HEK293 (cell line): ENCODE data around the gene RXFP4.
A peak's percentile ranks its signal among the peaks of the same experiment; 100 is the strongest.

Experiments
- CTCF ChIA-PET: fragments of 350-600 bp; formaldehyde crosslinking; extraction: SDS; loops from one replicate; lab custom pipeline; 2021; ENCODE audit warnings: antibody characterized with exemption; lab: Yijun Ruan, JAX
- POLR2A ChIA-PET: fragments of 300-600 bp; formaldehyde crosslinking; extraction: SDS; loops from one replicate; lab custom pipeline; 2020; ENCODE audit warnings: antibody characterized with exemption, inconsistent platforms; lab: Yijun Ruan, JAX
- H3K27ac ChIP-seq: fragments of 200-500 bp; sonication (Bioruptor generic); 2 replicates; pipeline ENCODE4 v1.5.1; 2014; ENCODE audit warnings: low read depth, low read length, control low read depth, inconsistent platforms; ENCODE audit errors: extremely low read depth
- H3K36me3 ChIP-seq, 2 experiments: fragments of 200-500 bp in 1 of 2; sonication (Bioruptor generic) in 1 of 2; 1 replicate in 1 of 2; 2 replicates in 1 of 2; pipeline ENCODE4 v1.5.1; 2014 to 2017; ENCODE audit warnings: inconsistent platforms in 2 of 2, low read length in 2 of 2; ENCODE audit not compliant: control insufficient read depth in 2 of 2, insufficient read depth in 1 of 2
- H3K4me1 ChIP-seq: fragments of 200-500 bp; sonication (Bioruptor generic); 2 replicates; pipeline ENCODE4 v1.5.1; 2014; ENCODE audit warnings: mild to moderate bottlenecking, low read length, inconsistent platforms; ENCODE audit not compliant: control insufficient read depth, insufficient read depth
- H3K4me3 ChIP-seq: 2 replicates; pipeline ENCODE4 v1.5.1; 2011; ENCODE audit warnings: low read depth, mild to moderate bottlenecking, control low read depth, low read length, moderate library complexity
- H3K9me3 ChIP-seq: fragments of 200-500 bp; sonication (Bioruptor generic); 2 replicates; pipeline ENCODE4 v1.5.1; 2014; ENCODE audit warnings: low read depth, low read length, inconsistent platforms; ENCODE audit not compliant: control insufficient read depth, insufficient read depth
- ATF2 ChIP-seq: fragments of 450-650 bp; formaldehyde crosslinking; IDR thresholded peaks from 2 replicates; pipeline ENCODE4 v1.5.1; 2016; ENCODE audit warnings: missing biosample characterization, missing genetic modification characterization, low read depth
- BCL6B ChIP-seq: fragments of 450-650 bp; formaldehyde crosslinking; IDR thresholded peaks from 2 replicates; pipeline ENCODE4 v1.5.1; 2017; ENCODE audit warnings: missing biosample characterization, missing genetic modification characterization
- ELK4 ChIP-seq: IDR thresholded peaks from 2 replicates; pipeline ENCODE4 v1.6.1; 2011; ENCODE audit warnings: mild to moderate bottlenecking, low read depth, low read length, borderline replicate concordance
- INSM2 ChIP-seq: fragments of 450-650 bp; formaldehyde crosslinking; IDR thresholded peaks from 2 replicates; pipeline ENCODE4 v1.5.1; 2016; ENCODE audit warnings: missing biosample characterization, missing genetic modification characterization
- TCF7L2 ChIP-seq: IDR thresholded peaks from 2 replicates; pipeline ENCODE4 v1.6.1; 2011; ENCODE audit warnings: low read depth, mild to moderate bottlenecking, inconsistent platforms, low read length, moderate library complexity, borderline replicate concordance
- ZBTB11 ChIP-seq: fragments of 450-650 bp; formaldehyde crosslinking; conservative IDR thresholded peaks from 2 replicates; pipeline ENCODE4 v1.5.1; 2016; ENCODE audit warnings: low read depth, missing biosample characterization, missing genetic modification characterization
- ZBTB20 ChIP-seq: fragments of 450-650 bp; formaldehyde crosslinking; IDR thresholded peaks from 2 replicates; pipeline ENCODE4 v1.5.1; 2016; ENCODE audit warnings: missing biosample characterization, missing genetic modification characterization
- ZBTB7A ChIP-seq: fragments of 450-650 bp; formaldehyde crosslinking; IDR thresholded peaks from 2 replicates; pipeline ENCODE4 v1.5.1; 2016; ENCODE audit warnings: low read depth, missing biosample characterization, missing genetic modification characterization
- ZEB2 ChIP-seq: fragments of 450-650 bp; formaldehyde crosslinking; IDR thresholded peaks from 2 replicates; pipeline ENCODE4 v1.5.1; 2016; ENCODE audit warnings: missing biosample characterization, missing genetic modification characterization
- ZNF10 ChIP-seq: fragments of 450-650 bp; formaldehyde crosslinking; IDR thresholded peaks from 2 replicates; pipeline ENCODE4 v1.5.1; 2017; ENCODE audit warnings: missing biosample characterization, missing genetic modification characterization
- ZNF112 ChIP-seq: fragments of 450-650 bp; formaldehyde crosslinking; IDR thresholded peaks from 2 replicates; pipeline ENCODE4 v1.5.0; 2017; ENCODE audit warnings: missing biosample characterization, missing genetic modification characterization
- ZNF24 ChIP-seq: fragments of 450-650 bp; formaldehyde crosslinking; IDR thresholded peaks from 2 replicates; pipeline ENCODE4 v1.5.1; 2016; ENCODE audit warnings: missing biosample characterization, missing genetic modification characterization
- ZNF311 ChIP-seq: fragments of 450-650 bp; formaldehyde crosslinking; IDR thresholded peaks from 2 replicates; pipeline ENCODE4 v1.5.1; 2017; ENCODE audit warnings: missing biosample characterization, missing genetic modification characterization, borderline replicate concordance
- ZNF354C ChIP-seq: fragments of 450-650 bp; formaldehyde crosslinking; IDR thresholded peaks from 2 replicates; pipeline ENCODE4 v1.5.1; 2016; ENCODE audit warnings: missing biosample characterization, missing genetic modification characterization, low read depth, borderline replicate concordance
- ZNF362 ChIP-seq: fragments of 450-650 bp; formaldehyde crosslinking; IDR thresholded peaks from 2 replicates; pipeline ENCODE4 v1.5.1; 2016; ENCODE audit warnings: missing biosample characterization, missing genetic modification characterization
- ZNF518A ChIP-seq: fragments of 450-650 bp; formaldehyde crosslinking; conservative IDR thresholded peaks from 2 replicates; pipeline ENCODE4 v1.5.1; 2016; ENCODE audit warnings: low read depth, missing biosample characterization, missing genetic modification characterization
- ZNF530 ChIP-seq: fragments of 450-650 bp; formaldehyde crosslinking; IDR thresholded peaks from 2 replicates; pipeline ENCODE4 v1.5.1; 2016; ENCODE audit warnings: low read depth, missing biosample characterization, missing genetic modification characterization
- ZNF747 ChIP-seq: fragments of 450-650 bp; formaldehyde crosslinking; IDR thresholded peaks from 2 replicates; pipeline ENCODE4 v1.5.1; 2016; ENCODE audit warnings: missing biosample characterization, missing genetic modification characterization
- ZSCAN30 ChIP-seq: fragments of 450-650 bp; IDR thresholded peaks from 2 replicates; pipeline ENCODE4 v1.5.1; 2018; ENCODE audit warnings: missing biosample characterization, mild to moderate bottlenecking, missing genetic modification characterization, moderate library complexity

The RXFP4 gene

GRCh38 chr1:155983191-155984024 is 42.0 kb downstream of the RXFP4 start:
- ChIA-PET CTCF (interaction anchor here (1.1 to 2.7 kb wide), 8 partner anchors 17 to 83 kb away, joined by 3 to 24 read pairs (median 6); partner anchors contain the start of genes KHDC4 and RAB25), POLR2A (interaction anchor here (0.5 to 2.3 kb wide), 11 partner anchors 8 to 454 kb away, joined by 3 to 9 read pairs (median 4); partner anchors contain the start of gene KHDC4)
- peak overlapping the region; percentile 65 for H3K27ac ChIP-seq
- peak overlapping the region; percentile 11; the same call in 1 of the 2 replicates for H3K4me3 ChIP-seq
- H3K4me1 ChIP-seq, result peaks cover 18% of the 10 kb centered on the region
- H3K36me3 ChIP-seq, result no peaks in the 10 kb centered on the region
- no peaks in the 10 kb centered on the region for H3K9me3 ChIP-seq
- TF ChIP-seq ZNF362 (tag by site-specific recombination) (no peak), INSM2 (no peak), ZBTB11 (tag by site-specific recombination) (no peak), ATF2 (tag by site-specific recombination) (peak; percentile 86), ZNF530 (tag by site-specific recombination) (no peak), BCL6B (tag by site-specific recombination) (no peak), ZNF747 (tag by site-specific recombination) (no peak), ZEB2 (tag by site-specific recombination) (peak; percentile 97), ZNF354C (tag by site-specific recombination) (no peak), ELK4 (no peak), ZNF311 (no peak), ZNF24 (tag by site-specific recombination) (peak; percentile 89), TCF7L2 (no peak), ZSCAN30 (tag by site-specific recombination) (peak; percentile 81), ZBTB20 (tag by site-specific recombination) (peak; percentile 98), ZNF112 (tag by site-specific recombination) (no peak), ZNF10 (tag by site-specific recombination) (peak; percentile 67; the same call in 1 of the 2 replicates), ZBTB7A (tag by site-specific recombination) (no peak), ZNF518A (tag by site-specific recombination) (peak; percentile 45; the same call in 1 of the 2 replicates)
